Tibial nerve (tissue), 4 donors: ENCODE data around the gene DAAM2.

Experiments
- EP300 ChIP-seq, 2 donors: sonication (generic); formaldehyde crosslinking; IDR thresholded peaks; one replicate each; pipeline ENCODE4 v1.6.1; 2017; ENCODE audit warnings: antibody characterized with exemption in 2 of 2, mild to moderate bottlenecking in 1 of 2
- POLR2A ChIP-seq, 2 donors: fragments of 450-650 bp; IDR thresholded peaks; one replicate each; pipeline ENCODE4 v1.6.1; 2017; ENCODE audit warnings: antibody characterized with exemption in 2 of 2, mild to moderate bottlenecking in 2 of 2, moderate library complexity in 2 of 2
- TF ChIP-seq, protein P1 (sequence below), 5 experiments: fragments of 200-600 bp in 3 of 5; fragments of 450-650 bp in 2 of 5; sonication (generic) in 3 of 5; IDR thresholded peaks; one replicate each; pipeline ENCODE4 v1.5.1; 2016 to 2019; ENCODE audit warnings: antibody characterized with exemption in 5 of 5, mild to moderate bottlenecking in 3 of 5, moderate library complexity in 2 of 5

DNA sequence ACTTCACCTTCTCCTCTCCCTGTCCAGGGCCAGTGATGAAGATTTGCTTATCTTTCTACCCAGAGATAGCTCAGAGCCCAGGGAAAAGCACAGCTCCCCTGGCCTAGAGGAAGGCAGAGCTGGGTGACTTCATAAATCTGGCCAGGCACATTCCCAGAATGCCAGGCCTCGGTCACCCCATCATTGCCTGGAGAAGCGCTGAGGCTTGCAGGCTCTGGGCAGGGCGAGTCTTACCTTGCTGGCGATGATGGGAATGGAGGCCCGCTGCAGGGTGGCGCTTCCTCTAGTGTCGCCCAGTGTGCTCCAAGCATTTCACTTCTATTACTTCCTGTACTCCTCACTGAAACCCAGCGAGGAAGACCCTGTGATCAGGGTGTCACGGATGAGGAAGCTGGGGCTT, 60.1 kb downstream of the DAAM2 start:
- TF ChIP-seq, protein P1, sequence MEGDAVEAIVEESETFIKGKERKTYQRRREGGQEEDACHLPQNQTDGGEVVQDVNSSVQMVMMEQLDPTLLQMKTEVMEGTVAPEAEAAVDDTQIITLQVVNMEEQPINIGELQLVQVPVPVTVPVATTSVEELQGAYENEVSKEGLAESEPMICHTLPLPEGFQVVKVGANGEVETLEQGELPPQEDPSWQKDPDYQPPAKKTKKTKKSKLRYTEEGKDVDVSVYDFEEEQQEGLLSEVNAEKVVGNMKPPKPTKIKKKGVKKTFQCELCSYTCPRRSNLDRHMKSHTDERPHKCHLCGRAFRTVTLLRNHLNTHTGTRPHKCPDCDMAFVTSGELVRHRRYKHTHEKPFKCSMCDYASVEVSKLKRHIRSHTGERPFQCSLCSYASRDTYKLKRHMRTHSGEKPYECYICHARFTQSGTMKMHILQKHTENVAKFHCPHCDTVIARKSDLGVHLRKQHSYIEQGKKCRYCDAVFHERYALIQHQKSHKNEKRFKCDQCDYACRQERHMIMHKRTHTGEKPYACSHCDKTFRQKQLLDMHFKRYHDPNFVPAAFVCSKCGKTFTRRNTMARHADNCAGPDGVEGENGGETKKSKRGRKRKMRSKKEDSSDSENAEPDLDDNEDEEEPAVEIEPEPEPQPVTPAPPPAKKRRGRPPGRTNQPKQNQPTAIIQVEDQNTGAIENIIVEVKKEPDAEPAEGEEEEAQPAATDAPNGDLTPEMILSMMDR (IDR thresholded peaks at IDR 0.05) = no peak
- no peak for TF ChIP-seq EP300 (IDR thresholded peaks at IDR 0.05)
- TF ChIP-seq POLR2A (IDR thresholded peaks at IDR 0.05) = no peak
